GM12878 (cell line): Measurements from ENCODE around the gene LRRC37A3. TPM values are rescaled to one million over a fixed set of nuclear protein-coding genes. Genes with fewer than 3 reads are reported as not detected.

Source experiments
- ATAC-seq: fragments of 200-7000 bp; cut with Tn5 transposase; 3 replicates; pipeline ENCODE4 v1.9.1; 2020; ENCODE audit warnings: mild to moderate bottlenecking, moderate library complexity
- BruUV-seq: library from RNA; stranded (reverse); fragments of 400-500 nt; replicated peaks from 2 replicates; lab custom pipeline; 2021; lab: Mats Ljungman, UMichigan
- CTCF ChIA-PET: fragments of 300-600 bp; sonication (Branson Sonifier 250); formaldehyde crosslinking; extraction: SDS; loops from one replicate; lab custom pipeline; 2021; ENCODE audit warnings: inconsistent platforms; lab: Yijun Ruan, JAX
- POLR2A ChIA-PET: fragments of 350-600 bp; formaldehyde crosslinking; extraction: SDS; loops from one replicate; lab custom pipeline; 2021; ENCODE audit warnings: inconsistent platforms; lab: Charles Lee
- RAD21 ChIA-PET: fragments of 300-600 bp; sonication (Branson Sonifier 250); formaldehyde crosslinking; loops from one replicate; lab custom pipeline; 2023; ENCODE audit warnings: antibody characterized with exemption; ENCODE audit not compliant: unreplicated experiment; lab: Charles Lee
- SMC1A ChIA-PET: fragments of 300-600 bp; sonication (Branson Sonifier 250); formaldehyde crosslinking; loops from one replicate; lab custom pipeline; 2023; ENCODE audit not compliant: unreplicated experiment, uncharacterized antibody; lab: Charles Lee
- DNase-seq: peaks from one replicate; pipeline ENCODE4 v3.0.0-alpha.2; 2011; ENCODE audit warnings: low read depth, low spot score
- FAIRE-seq: peaks from 3 replicates; lab custom pipeline; 2011; peaks lifted over from hg19 to GRCh38; lab: Jason Lieb, UNC
- H2AFZ ChIP-seq: 2 replicates; pipeline ENCODE4 v1.6.0; 2011; ENCODE audit warnings: low read depth, low read length, control low read depth; ENCODE audit not compliant: control insufficient read depth
- H3K27ac ChIP-seq: 2 replicates; pipeline ENCODE4 v1.5.1; 2011; ENCODE audit warnings: control low read depth; ENCODE audit not compliant: control insufficient read depth, insufficient read depth
- H3K27me3 ChIP-seq, 2 experiments: replicated peaks in 1 of 2; 2 replicates each; pipeline versions ENCODE4 v1.6.0 to v1.6.1; 2011; ENCODE audit warnings: low read length in 1 of 2; ENCODE audit not compliant: control insufficient read depth in 2 of 2, insufficient read depth in 2 of 2
- H3K36me3 ChIP-seq, 2 experiments: 2 replicates each; pipeline ENCODE4 v1.5.1; 2011; ENCODE audit warnings: low read length in 1 of 2; ENCODE audit not compliant: control insufficient read depth in 2 of 2, insufficient read depth in 2 of 2
- H3K4me1 ChIP-seq: 2 replicates; pipeline ENCODE4 v1.6.1; 2011; ENCODE audit warnings: mild to moderate bottlenecking, low read length, moderate library complexity, mixed read lengths; ENCODE audit not compliant: control insufficient read depth, insufficient read depth
- H3K4me2 ChIP-seq: 2 replicates; pipeline ENCODE4 v1.6.0; 2011; ENCODE audit warnings: control low read depth; ENCODE audit not compliant: control insufficient read depth, insufficient read depth
- H3K4me3 ChIP-seq: fragments of 200-600 bp; sonication (generic); 2 replicates; pipeline ENCODE4 v1.5.1; 2016
- H3K79me2 ChIP-seq: 2 replicates; pipeline ENCODE4 v1.6.0; 2011; ENCODE audit warnings: low read length; ENCODE audit not compliant: control insufficient read depth, insufficient read depth
- H3K9ac ChIP-seq: 2 replicates; pipeline ENCODE4 v1.8.0; 2011; ENCODE audit warnings: low read length, control low read depth, mixed read lengths; ENCODE audit not compliant: control insufficient read depth, insufficient read depth
- H3K9me3 ChIP-seq: replicated peaks from 3 replicates; pipeline ENCODE4 v1.5.1; 2011; ENCODE audit warnings: mild to moderate bottlenecking, low read length; ENCODE audit not compliant: control insufficient read depth, insufficient read depth
- H4K20me1 ChIP-seq: 2 replicates; pipeline ENCODE4 v1.6.0; 2011; ENCODE audit not compliant: control insufficient read depth, insufficient read depth
- BCL3 ChIP-seq: IDR thresholded peaks from 2 replicates; pipeline ENCODE4 v1.6.1; 2011; ENCODE audit warnings: borderline replicate concordance, low read depth, mild to moderate bottlenecking, moderate library complexity, low read length; ENCODE audit not compliant: insufficient read depth, poor library complexity, severe bottlenecking
- CHD4 ChIP-seq: fragments of 200-600 bp; sonication (generic); IDR thresholded peaks from 2 replicates; pipeline ENCODE4 v1.6.1; 2016; ENCODE audit warnings: mild to moderate bottlenecking
- E2F8 ChIP-seq: fragments of 450-650 bp; IDR thresholded peaks from 2 replicates; pipeline ENCODE4 v1.6.1; 2018; ENCODE audit warnings: mild to moderate bottlenecking, low read depth, moderate library complexity; ENCODE audit not compliant: partially characterized antibody
- EP300 ChIP-seq, 2 experiments: fragments of 150-350 bp in 1 of 2; IDR thresholded peaks; 2 replicates each; pipeline ENCODE4 v1.6.1; 2011 to 2012; ENCODE audit warnings: low read depth in 2 of 2, low read length in 2 of 2, borderline replicate concordance in 1 of 2, improper control_type of control experiment in 1 of 2, inconsistent platforms in 1 of 2; ENCODE audit not compliant: control insufficient read depth in 1 of 2
- ETV6 ChIP-seq, 2 experiments: fragments of 450-650 bp in 1 of 2; IDR thresholded peaks in 1 of 2; conservative IDR thresholded peaks in 1 of 2; 2 replicates each; pipeline ENCODE4 v1.6.1; 2014; ENCODE audit warnings: antibody characterized with exemption in 1 of 2, borderline replicate concordance in 1 of 2, low read depth in 1 of 2, mild to moderate bottlenecking in 1 of 2, moderate library complexity in 1 of 2
- IKZF2 ChIP-seq, 2 experiments: fragments of 450-650 bp; IDR thresholded peaks; 2 replicates each; pipeline ENCODE4 v1.6.1; 2017; ENCODE audit warnings: mild to moderate bottlenecking in 2 of 2, moderate library complexity in 2 of 2
- IRF4 ChIP-seq: IDR thresholded peaks from 2 replicates; pipeline ENCODE4 v1.6.1; 2011; ENCODE audit warnings: low read depth, low read length
- PAX8 ChIP-seq: fragments of 450-650 bp; IDR thresholded peaks from 2 replicates; pipeline ENCODE4 v1.6.1; 2017; ENCODE audit warnings: mild to moderate bottlenecking, moderate library complexity
- PKNOX1 ChIP-seq: fragments of 450-650 bp; IDR thresholded peaks from 2 replicates; pipeline ENCODE4 v1.6.1; 2016; ENCODE audit warnings: mild to moderate bottlenecking
- YY1 ChIP-seq: IDR thresholded peaks from 2 replicates; pipeline ENCODE4 v1.6.1; 2011; ENCODE audit warnings: low read depth, mild to moderate bottlenecking, low read length
- ZNF622 ChIP-seq: fragments of 450-650 bp; IDR thresholded peaks from 2 replicates; pipeline ENCODE4 v1.6.1; 2017; ENCODE audit warnings: mild to moderate bottlenecking, inconsistent platforms
- ZZZ3 ChIP-seq: IDR thresholded peaks from 2 replicates; pipeline ENCODE4 v1.6.1; 2011; ENCODE audit warnings: low read depth; ENCODE audit not compliant: control insufficient read depth, insufficient read length
- WGBS: methylation state at CpG from one replicate; pipeline ENCODE4 v1.1.6; 2016; ENCODE audit warnings: low lambda C conversion rate; ENCODE audit not compliant: insufficient replicate concordance, insufficient coverage; ENCODE audit errors: missing lambda C conversion rate; 5-methylcytosine and 5-hydroxymethylcytosine counted together
- in situ Hi-C: fragments of 300-500 bp; cut with MboI; formaldehyde crosslinking; loops from 9 replicates; pipeline ENCODE4 v1.14.3; 2018; ENCODE audit warnings: mixed read lengths
- intact Hi-C: fragments of 100-400 bp; cut with micrococcal nuclease; formaldehyde crosslinking; loops from one replicate; pipeline ENCODE4 v1.14.2; 2022; ENCODE audit not compliant: unreplicated experiment
- polyA plus RNA-seq, 11 experiments: library from polyadenylated mRNA; depleted of rRNA in 4 of 11; unstranded in 6 of 11; stranded (reverse) in 5 of 11; fragments of >200 nt; fragmentation: Nextera tagmentation in 4 of 11; fragmentation: Illumina TruSeq in 1 of 11; extraction: Ambion mirVana in 4 of 11; extraction: Trizol in 1 of 11; gene quantifications; 1 replicate in 1 of 11; 2 replicates in 10 of 11; pipeline versions ENCODE4 v1.2.1 to v1.2.3, GENCODE V29; 2011 to 2016; ENCODE audit warnings: inconsistent platforms in 2 of 11, missing spikeins in 2 of 11, low read depth in 1 of 11
- total RNA-seq, 4 experiments: library from RNA; depleted of rRNA in 3 of 4; stranded (reverse); fragments of >200 nt in 3 of 4; fragmentation: Illumina TruSeq in 1 of 4; extraction: Trizol in 1 of 4; gene quantifications; 2 replicates each; pipeline versions ENCODE4 v1.2.1 to v1.2.3, GENCODE V29; 2013 to 2021

Gene LRRC37A3
- total and polyA plus RNA-seq, 10 of the 15 experiments (the other 5 are each of a cell fraction or from before 2014, with no cell fraction given) = 0.18 to 10.0 (median 2.7) TPM

GRCh38 chr17:64940055-64940454, 20.8 kb upstream of the LRRC37A3 start:
- no peaks in the 10 kb centered on the region for H3K79me2 ChIP-seq
- FAIRE-seq (no peak), DNase-seq (no peak), ATAC-seq (no peak)
- BruUV-seq = no TSS peak
- H3K27ac ChIP-seq = no peak overlapping the region
- TF ChIP-seq E2F8 (no peak), BCL3 (no peak), EP300 (IDR thresholded peaks at IDR 0.05; ENCODE audit: borderline replicate concordance in 1 of 2, control insufficient read depth in 1 of 2, low read depth in 2 of 2, low read length in 2 of 2) (no peak), ZZZ3 (no peak), PAX8 (no peak), IRF4 (no peak), PKNOX1 (no peak), IKZF2 (IDR thresholded peaks at IDR 0.05) (no peak), ZNF622 (no peak), YY1 (no peak), ETV6 (conservative IDR thresholded peaks at IDR 0.05 in 1 of 2, IDR thresholded peaks at IDR 0.05 in 1 of 2; ENCODE audit: borderline replicate concordance in 1 of 2, low read depth in 1 of 2) (no peak), CHD4 (no peak)
- H3K4me3 ChIP-seq = no peak overlapping the region
- H3K9ac ChIP-seq = no peak overlapping the region
- H2AFZ ChIP-seq = no peak overlapping the region
- no peaks in the 10 kb centered on the region for H4K20me1 ChIP-seq
- ChIA-PET CTCF (interaction anchor here (1.0 to 2.3 kb wide), 4 partner anchors 13 to 520 kb away, joined by 4 to 8 read pairs (median 7); partner anchors contain the start of gene LRRC37A3), SMC1A (interaction anchor here (1.0 to 1.5 kb wide), 3 partner anchors 15 to 258 kb away, joined by 3 to 5 read pairs (median 3); partner anchors contain the start of gene LRRC37A3), POLR2A (no interaction called here), RAD21 (no interaction called here)
- no peaks in the 10 kb centered on the region for H3K9me3 ChIP-seq
- H3K36me3 ChIP-seq = no peaks in the 10 kb centered on the region
- intact Hi-C loops = no loop called here
- 68% methylated on average over 4 of the region's 4 CpGs for WGBS
- in situ Hi-C loops = loop anchor here (10.0 kb wide), 1 partner anchor 165 kb away; no protein-coding TSS in a partner anchor
- no peak overlapping the region for H3K4me2 ChIP-seq
- H3K4me1 ChIP-seq = peaks cover 9% of the 10 kb centered on the region
- H3K27me3 ChIP-seq = no peaks in the 10 kb centered on the region
